Body of pancreas (tissue), 4 donors: Measurements from ENCODE around the gene MMRN1.

Experiments used
- POLR2A ChIP-seq, 3 donors: fragments of 450-650 bp; IDR thresholded peaks; one replicate each; pipeline ENCODE4 v1.6.1; 2016; ENCODE audit warnings: antibody characterized with exemption in 3 of 3, mild to moderate bottlenecking in 2 of 3
- TF ChIP-seq, protein P1 (sequence below), 7 experiments: fragments of 450-650 bp in 4 of 7; fragments of 200-600 bp in 3 of 7; sonication (generic) in 3 of 7; IDR thresholded peaks; one replicate each; pipeline ENCODE4 v1.5.1; 2016 to 2019; ENCODE audit warnings: antibody characterized with exemption in 7 of 7

DNA sequence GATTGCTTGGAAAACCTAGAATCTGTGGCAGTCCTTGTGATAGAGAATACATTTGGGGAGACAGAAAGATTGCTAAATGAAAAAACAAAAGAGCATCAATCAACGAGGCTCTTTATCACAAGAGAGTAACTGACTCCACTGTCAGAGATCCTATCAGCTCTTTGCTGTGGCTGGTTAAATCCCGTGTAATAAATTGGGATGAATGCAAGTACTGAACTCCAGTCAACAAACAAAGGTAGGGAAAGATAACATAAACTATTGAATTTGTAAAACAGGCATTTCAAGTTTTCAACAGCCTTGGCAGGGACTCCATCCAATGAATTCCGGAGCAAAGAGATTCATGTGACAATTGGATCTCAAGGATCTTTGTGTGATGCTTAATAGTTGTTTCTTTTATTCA is 21.3 kb downstream of the MMRN1 start:
- no peak for TF ChIP-seq POLR2A (IDR thresholded peaks at IDR 0.05)
- TF ChIP-seq, protein P1, sequence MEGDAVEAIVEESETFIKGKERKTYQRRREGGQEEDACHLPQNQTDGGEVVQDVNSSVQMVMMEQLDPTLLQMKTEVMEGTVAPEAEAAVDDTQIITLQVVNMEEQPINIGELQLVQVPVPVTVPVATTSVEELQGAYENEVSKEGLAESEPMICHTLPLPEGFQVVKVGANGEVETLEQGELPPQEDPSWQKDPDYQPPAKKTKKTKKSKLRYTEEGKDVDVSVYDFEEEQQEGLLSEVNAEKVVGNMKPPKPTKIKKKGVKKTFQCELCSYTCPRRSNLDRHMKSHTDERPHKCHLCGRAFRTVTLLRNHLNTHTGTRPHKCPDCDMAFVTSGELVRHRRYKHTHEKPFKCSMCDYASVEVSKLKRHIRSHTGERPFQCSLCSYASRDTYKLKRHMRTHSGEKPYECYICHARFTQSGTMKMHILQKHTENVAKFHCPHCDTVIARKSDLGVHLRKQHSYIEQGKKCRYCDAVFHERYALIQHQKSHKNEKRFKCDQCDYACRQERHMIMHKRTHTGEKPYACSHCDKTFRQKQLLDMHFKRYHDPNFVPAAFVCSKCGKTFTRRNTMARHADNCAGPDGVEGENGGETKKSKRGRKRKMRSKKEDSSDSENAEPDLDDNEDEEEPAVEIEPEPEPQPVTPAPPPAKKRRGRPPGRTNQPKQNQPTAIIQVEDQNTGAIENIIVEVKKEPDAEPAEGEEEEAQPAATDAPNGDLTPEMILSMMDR (IDR thresholded peaks at IDR 0.05), result no peak
